SKM-1 treated with dmso at 0.1 percent for 144 hours (cell line): Measurements from ENCODE around the gene PDE9A.

Source experiments
- DNase-seq: peaks from one replicate; lab custom pipeline; 2025; ENCODE audit not compliant: unreplicated experiment; lab: John Stamatoyannopoulos, UW

The PDE9A gene

GRCh38 chr21:42655796-42656770 lies 2.7 kb downstream of the PDE9A start:
- DNase-seq: no peak

DNA sequence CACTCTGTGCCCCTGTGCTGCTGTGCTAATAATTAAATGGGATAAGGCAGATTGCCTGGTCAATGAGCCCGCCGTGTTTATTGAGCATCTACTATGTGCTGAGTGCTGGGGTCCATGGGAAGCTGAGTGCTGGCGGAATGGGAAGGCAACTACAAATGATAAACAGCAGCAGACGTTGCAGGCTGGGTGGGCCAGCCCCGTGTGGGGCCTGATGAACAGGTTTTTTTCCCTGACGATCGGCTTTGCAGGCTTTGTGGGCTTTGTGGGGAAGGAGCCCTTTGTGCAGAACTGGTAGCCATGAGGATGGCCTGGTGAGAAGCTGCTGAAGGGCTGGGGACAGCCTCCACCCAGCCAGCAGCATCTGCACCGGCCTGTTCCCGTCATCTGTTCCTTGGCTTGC lies 3.5 kb downstream of the PDE9A start:
- no peak for DNase-seq

- DNase-seq: no peak
Observed at GRCh38 chr21:42657676-42658319, 4.4 kb downstream of the PDE9A start.

GRCh38 chr21:42658320-42659105 lies 5.1 kb downstream of the PDE9A start:
- DNase-seq: no peak

GRCh38 chr21:42659416-42660117 lies 6.1 kb downstream of the PDE9A start:
- no peak for DNase-seq

DNA sequence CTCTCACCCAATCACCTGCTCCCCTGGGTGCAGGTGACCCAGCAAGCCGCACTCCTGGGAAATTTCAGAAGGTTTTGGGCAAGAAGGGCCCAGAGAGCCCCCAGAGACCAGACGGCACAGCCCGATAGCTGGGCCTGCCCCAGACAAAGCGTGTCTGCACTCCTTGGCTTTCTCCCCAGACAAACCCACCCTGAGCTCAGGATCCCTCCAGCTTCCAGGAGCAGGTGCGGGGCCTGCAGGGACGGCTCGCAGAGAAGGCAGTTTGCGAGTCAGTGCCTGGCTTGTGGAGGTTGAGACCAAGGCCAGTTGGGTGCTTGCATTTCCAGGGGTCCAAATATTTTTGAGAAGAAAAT lies 6.7 kb downstream of the PDE9A start:
- DNase-seq: no peak

DNA sequence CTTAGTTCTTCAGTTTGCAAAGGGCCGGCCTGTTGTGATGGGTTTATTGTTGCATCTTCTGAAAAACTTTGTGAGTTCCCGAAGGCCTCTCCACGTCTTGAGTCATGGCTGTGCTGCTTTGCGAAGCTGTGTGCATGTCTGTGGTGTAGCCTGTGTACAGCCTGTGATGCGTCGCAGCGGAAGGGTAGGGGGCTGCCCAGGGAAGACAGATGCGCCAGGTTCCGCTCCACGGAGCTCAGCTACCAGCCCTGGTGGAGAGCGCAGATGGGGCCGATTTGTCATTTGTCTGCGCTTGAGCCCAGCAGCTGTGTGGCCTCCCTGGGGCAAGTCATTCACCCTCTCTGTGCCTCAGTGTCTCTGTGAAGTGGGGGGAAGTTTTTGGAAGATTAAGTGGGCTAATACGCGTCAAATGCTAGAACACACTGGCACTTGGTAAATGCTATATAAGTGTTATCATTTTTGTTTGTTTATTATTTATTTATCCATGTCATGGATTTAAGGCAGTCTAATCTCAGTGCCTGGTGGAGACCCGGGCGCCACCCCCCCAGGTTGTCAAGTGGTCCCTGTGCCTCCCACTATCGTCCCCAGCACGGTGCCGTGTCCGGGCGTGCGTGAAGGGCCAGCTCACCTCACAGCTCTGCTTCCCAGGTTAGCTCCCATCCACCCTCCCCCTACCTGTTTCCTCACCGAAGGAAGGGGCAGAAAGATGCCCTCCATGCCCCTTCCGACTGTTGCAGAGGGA lies 8.4 kb downstream of the PDE9A start:
- no peak for DNase-seq

DNA sequence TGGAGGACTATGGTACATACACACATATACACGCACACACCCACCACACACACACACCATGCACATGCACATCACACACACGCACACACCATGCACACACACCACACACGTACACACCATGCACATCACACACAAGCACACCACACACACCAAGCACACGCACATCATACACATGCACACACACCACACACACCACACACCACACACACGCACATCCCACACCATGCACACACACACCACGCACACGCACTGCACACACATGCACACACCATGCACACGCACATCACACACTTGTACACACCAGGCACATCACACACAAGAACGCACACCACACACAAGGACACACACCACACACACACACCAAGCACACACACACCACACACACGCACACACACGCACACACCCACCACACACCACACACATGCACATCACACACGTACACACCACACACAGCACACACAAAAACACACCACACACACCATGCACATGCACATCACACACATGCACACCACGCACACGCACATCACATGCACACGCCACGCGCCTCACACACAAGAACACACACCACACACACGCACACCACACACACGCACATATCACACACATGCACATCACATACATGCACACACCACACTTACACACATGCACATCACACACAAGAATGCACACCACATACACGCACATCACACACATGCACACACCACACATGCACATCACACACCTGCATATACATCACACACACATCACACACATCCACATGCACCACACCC lies 9.2 kb downstream of the PDE9A start:
- no peak for DNase-seq

DNA sequence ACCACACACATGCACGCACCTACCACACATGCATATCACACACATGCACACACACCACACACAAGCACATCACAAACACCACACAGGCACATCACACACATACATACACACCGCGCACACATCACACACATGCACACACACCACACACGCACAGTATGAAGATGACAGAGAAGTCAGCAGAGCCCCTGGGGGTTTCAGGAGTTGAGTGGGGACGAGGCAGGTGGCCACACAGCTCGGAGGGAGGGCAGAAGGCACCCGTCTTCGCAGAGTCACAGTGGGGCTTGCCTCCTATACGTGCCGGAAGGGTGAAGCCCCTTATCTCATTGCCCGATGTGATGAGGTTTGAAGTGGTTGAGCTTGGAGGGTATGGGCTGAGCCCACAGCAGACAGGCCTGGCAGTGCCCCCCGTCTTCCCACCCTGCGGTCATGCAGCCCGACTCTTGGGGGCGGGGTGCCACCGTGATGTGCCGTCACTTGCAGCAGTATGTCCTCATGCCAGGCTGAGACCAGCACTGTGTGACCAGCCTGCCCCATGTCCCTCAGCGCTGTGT lies 9.9 kb downstream of the PDE9A start:
- no peak for DNase-seq

DNA sequence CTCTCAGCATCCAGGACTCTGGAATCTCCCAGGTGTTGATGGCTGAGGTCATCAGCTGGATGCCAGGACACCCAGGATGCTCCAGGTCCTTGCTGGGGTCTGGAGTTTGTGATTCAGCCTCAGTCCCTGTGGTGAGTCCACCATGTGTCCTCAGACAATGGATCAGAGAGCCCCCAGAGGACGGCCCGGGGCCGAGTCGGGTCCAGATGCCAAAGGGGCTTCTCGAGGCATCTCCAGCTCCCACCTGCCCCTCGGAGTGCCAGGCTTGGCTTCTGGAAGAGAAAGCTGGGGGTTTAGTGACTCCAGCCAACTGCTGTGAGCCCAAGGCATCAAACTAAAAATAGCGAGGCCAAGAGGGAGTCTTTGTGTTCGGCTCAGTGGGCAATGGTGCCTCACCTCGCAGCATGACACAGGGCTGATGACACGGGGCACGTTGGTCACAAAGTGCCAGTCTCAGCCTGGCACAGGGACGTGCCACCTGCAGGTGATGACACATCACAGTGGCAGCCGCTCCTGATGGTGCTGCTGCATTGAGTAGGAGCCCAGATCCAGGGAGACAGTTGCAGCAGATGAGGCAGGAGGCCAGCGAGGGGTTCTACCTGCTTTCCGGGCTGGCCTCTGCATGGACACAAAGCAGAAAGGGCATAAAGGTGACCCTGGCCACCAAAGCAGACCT lies 10.6 kb downstream of the PDE9A start:
- DNase-seq: no peak

DNA sequence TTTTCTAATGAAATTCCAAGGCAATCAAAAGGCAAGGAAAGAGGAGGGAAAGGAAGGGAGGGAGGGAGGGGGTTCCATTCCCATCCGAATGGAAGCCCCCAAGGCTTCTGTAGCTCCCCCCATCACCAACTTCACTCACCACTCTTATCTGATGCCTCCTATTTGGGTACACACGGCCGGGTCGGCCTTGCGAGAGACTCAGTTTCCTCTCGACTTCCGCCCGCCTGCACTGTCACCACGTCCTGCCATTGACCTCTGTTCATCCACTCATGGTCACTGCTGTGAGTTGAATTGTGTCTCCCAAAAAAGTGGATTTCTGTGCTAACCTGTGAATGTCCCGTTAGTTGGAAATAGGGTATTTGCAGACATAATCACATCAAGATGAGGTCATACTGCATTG lies 11.2 kb downstream of the PDE9A start:
- DNase-seq: no peak

DNA sequence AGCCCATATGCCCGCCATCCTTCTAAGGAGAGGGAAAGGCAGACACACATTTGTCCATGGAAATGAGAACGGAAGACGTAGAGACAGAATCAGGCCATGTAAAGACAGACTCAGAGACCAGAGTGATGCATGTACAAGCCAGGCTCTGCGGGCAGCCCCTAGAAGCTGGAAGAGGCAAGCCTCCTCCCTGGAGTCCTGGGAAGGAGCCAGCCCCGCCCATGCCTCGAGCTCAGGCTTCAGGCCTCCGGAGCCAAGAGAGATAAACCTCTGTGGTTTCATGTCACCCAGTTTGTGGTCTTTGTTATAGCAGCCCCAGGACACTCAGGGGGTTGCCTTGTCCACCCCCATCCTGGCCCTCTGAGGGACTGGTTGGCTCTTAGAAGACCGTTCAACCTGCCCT lies 11.6 kb downstream of the PDE9A start:
- DNase-seq: no peak

GRCh38 chr21:42665484-42665883 lies 12.1 kb downstream of the PDE9A start:
- no peak for DNase-seq

- DNase-seq: no peak
Observed at GRCh38 chr21:42666023-42666747, 12.8 kb downstream of the PDE9A start.

DNA sequence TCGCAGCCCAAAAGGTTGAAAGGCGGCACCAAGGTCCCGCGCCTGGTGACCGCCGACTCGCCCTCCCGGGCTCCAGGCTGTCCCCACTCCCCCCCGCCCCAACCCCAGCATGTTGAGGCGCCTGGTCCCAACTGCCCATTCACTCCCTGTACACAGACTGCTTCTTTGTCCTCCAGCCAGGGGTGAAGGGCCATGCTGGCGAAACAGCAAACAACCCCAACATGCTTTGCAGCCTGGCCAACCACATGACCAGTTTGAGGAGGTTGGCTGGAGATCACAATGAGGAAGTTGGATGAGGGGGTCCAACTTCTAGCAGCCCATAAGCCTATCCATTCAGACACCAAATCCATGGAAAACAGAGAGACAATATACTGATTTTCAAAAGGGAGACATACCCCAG lies 13.5 kb downstream of the PDE9A start:
- no peak for DNase-seq

DNA sequence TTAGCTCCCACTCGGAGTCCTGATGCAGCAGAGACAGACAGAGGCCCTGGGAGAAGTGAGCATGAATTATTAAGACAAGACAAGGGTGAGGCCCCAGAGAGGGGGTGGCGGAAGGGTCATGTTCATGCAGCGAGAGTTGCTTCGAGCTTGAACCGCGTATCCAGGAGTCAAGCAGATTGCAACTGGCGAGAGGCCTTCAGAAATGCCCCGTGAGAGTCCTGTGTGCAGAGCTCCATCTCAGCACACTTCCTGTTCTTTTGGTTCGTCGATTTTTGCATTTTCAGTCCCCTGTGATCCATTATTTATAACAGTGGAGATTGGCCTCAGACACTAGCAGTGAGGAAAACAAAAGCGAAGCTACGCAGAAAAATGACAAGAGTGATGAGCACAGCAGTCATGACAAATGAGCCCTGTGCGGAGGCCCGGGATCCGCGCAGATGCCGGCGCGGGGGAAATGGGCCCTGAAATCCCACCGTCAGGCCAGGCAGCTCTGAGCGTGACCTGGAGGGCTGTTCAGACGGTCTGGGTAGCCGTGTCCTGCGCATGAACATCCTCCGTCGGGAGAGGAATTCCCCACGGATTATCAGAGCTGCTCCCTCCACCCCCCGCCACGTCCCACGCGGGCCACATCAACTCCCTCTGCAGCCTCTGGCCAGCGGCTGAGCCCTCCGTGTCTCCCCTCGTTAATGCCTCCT lies 15.0 kb downstream of the PDE9A start:
- no peak for DNase-seq

- DNase-seq: no peak
Observed at GRCh38 chr21:42669041-42669440, 15.6 kb downstream of the PDE9A start.
